ENCODE results near the gene CENPN. TPM values are rescaled to one million over a fixed set of nuclear protein-coding genes. Genes with fewer than 3 reads are reported as not detected.

The CENPN gene, protein sequence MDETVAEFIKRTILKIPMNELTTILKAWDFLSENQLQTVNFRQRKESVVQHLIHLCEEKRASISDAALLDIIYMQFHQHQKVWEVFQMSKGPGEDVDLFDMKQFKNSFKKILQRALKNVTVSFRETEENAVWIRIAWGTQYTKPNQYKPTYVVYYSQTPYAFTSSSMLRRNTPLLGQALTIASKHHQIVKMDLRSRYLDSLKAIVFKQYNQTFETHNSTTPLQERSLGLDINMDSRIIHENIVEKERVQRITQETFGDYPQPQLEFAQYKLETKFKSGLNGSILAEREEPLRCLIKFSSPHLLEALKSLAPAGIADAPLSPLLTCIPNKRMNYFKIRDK
- polyA plus RNA-seq (2013, experiment 1 of 4): 63.5 TPM
- polyA plus RNA-seq (2013, experiment 2 of 4): 65.1 TPM
- 51.9 TPM for polyA plus RNA-seq (2013, experiment 3 of 4)
- 52.6 TPM for polyA plus RNA-seq (2013, experiment 4 of 4)

DNA sequence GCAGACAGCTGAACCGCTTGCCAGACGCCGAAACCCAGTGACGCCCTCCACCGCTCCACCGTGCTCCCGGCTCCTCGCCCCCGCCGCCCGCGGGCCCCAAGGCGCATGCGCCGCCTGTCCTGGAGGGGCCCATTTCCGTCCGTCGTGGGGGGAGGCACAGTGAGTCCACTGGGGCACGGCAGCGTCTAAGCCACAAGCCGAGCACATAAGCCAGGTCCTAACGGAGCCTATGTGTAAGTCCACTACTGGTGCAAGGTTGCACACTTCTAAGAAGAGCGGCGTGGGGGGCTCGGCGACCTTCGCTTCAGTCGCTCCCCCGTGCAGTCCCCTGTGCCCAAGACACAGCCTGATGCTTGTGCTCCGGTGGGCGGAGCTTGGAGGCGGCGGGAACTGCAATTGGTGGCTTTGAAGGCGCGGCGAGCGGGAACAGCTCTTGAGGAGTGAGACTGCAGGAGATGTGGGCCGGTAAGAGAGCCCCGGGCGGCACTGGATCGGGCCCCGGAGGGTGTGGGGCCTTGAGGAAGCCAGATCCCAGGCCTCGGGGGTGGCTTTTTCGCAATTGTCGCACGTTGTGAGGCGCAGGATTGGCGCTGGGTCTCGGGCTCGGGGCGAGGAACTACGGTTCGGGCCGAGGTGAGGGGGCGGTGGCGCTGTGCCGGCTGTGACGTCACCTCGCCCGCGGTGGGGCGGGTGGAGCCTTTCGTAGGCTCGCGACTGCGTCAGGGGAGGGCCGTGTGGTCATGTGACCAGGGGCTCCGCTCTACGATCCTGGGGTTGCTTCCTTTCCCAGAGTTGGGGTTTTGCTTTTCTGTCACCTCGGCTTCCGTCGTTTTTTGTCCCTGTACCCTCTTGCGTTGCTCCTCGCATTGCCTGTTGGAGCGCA lies at the start of gene CENPN, which contains the start of gene CMC2:
CENPN (plus strand) TSS at position 402 of the 883 bp plus-strand sequence. CDS start 4,726 bp downstream, outside the sequence.
CMC2 (minus strand) TSS at position 73 of the 883 bp plus-strand sequence. CDS start 9,491 bp downstream, outside the sequence.
- H3K4me3 ChIP-seq (ENCODE audit: insufficient read depth, low read depth, low read length): peak within 1 kb of the TSS; percentile 96
- no peaks in the 10 kb centered on the region for H3K9me3 ChIP-seq (ENCODE audit: control insufficient read depth, low read length)
- H3K4me1 ChIP-seq (ENCODE audit: control insufficient read depth, insufficient read depth, low read length): peaks cover 4% of the 10 kb centered on the region
- no peaks in the 10 kb centered on the region for H3K27me3 ChIP-seq (ENCODE audit: control insufficient read depth, insufficient read depth, low read length, poor library complexity, severe bottlenecking)
- 0% methylated on average over 75 of the region's 75 CpGs for WGBS, 2 experiments
- H3K36me3 ChIP-seq (ENCODE audit: control insufficient read depth, insufficient read depth, low read length): no peaks in the 10 kb centered on the region
- H3K27ac ChIP-seq (ENCODE audit: insufficient read depth, low read depth, low read length, poor library complexity, severe bottlenecking): peak within 1 kb of the TSS; percentile 98

DNA sequence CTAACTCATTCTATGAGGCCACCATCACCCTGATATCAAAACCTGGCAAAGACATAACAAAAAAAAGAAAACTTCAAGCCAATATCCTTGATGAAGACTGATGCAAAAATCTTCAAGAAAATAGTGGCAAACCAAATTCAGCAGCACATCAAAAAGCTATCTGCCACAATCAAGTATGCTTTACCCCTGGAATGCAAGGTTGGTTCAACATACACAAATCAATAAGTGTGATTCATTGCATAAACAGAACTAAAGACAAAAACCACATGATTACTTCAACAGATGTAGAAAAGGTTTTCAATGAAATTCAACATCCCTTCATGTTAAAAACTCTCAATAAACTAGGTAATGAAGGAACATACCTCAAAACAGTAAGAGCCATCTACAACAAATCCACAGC lies 48.7 kb upstream of the CENPN start:
- H3K27ac ChIP-seq (ENCODE audit: insufficient read depth, low read depth, low read length, poor library complexity, severe bottlenecking): no peak overlapping the region
- no peaks in the 10 kb centered on the region for H3K36me3 ChIP-seq (ENCODE audit: control insufficient read depth, insufficient read depth, low read length)
- no peaks in the 10 kb centered on the region for H3K4me1 ChIP-seq (ENCODE audit: control insufficient read depth, insufficient read depth, low read length)
- no peak overlapping the region for H3K4me3 ChIP-seq (ENCODE audit: insufficient read depth, low read depth, low read length)
- no peaks in the 10 kb centered on the region for H3K27me3 ChIP-seq (ENCODE audit: control insufficient read depth, insufficient read depth, low read length, poor library complexity, severe bottlenecking)
- H3K9me3 ChIP-seq (ENCODE audit: control insufficient read depth, low read length): no peaks in the 10 kb centered on the region

DNA sequence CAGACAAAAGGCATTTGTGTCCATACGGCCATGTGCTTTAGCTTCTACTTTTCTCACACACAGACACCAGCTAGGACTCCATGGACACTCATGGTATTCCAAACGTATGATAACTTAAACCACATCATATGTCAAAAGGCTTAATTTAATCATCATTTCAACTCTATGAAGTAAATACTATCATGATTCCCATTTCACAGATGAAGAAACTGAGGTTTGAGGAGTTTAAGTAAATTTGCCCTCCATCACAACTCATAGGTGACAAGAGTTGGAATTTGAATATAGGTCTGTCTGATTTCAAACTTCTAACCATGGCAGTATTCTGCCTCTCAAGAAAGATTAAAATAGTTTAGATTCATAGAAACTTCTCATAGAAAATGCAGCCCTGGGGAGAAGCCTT lies 44.1 kb upstream of the CENPN start:
- H3K36me3 ChIP-seq (ENCODE audit: control insufficient read depth, insufficient read depth, low read length): no peaks in the 10 kb centered on the region
- H3K27ac ChIP-seq (ENCODE audit: insufficient read depth, low read depth, low read length, poor library complexity, severe bottlenecking): no peak overlapping the region
- no peaks in the 10 kb centered on the region for H3K4me1 ChIP-seq (ENCODE audit: control insufficient read depth, insufficient read depth, low read length)
- H3K4me3 ChIP-seq (ENCODE audit: insufficient read depth, low read depth, low read length): no peak overlapping the region
- no peaks in the 10 kb centered on the region for H3K9me3 ChIP-seq (ENCODE audit: control insufficient read depth, low read length)
- 90 to 91% methylated on average over 2 of the region's 2 CpGs for WGBS, 2 experiments
- no peaks in the 10 kb centered on the region for H3K27me3 ChIP-seq (ENCODE audit: control insufficient read depth, insufficient read depth, low read length, poor library complexity, severe bottlenecking)

DNA sequence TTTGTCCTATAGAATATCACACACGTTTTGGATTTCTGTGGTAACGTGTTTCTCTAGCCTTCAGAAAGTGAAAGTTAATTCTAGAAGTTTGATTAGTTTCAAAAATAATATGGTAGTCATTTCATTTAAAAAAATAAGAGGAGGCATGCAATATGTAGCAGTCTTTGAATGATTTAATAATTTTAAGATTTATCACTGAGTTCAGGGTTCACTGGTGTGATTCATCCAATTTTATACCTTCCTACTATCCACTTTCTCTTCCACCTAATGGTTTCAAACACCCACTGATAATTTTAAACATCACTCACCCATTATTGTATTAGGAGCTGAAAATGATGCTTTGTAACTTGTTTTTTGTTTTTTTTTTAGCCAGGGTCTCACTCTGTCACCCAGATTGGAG lies 42.7 kb upstream of the CENPN start:
- Histone ChIP-seq H3K27ac (ENCODE audit: insufficient read depth, low read depth, low read length, poor library complexity, severe bottlenecking) (no peak overlapping the region), H3K4me3 (ENCODE audit: insufficient read depth, low read depth, low read length) (no peak overlapping the region), H3K4me1 (ENCODE audit: control insufficient read depth, insufficient read depth, low read length) (no peaks in the 10 kb centered on the region), H3K27me3 (ENCODE audit: control insufficient read depth, insufficient read depth, low read length, poor library complexity, severe bottlenecking) (no peaks in the 10 kb centered on the region), H3K36me3 (ENCODE audit: control insufficient read depth, insufficient read depth, low read length) (no peaks in the 10 kb centered on the region), H3K9me3 (ENCODE audit: control insufficient read depth, low read length) (no peaks in the 10 kb centered on the region)
- 96% methylated on average over 2 of the region's 2 CpGs; no CpG with 5 or more reads in 1 of the 2 experiments for WGBS, 2 experiments

DNA sequence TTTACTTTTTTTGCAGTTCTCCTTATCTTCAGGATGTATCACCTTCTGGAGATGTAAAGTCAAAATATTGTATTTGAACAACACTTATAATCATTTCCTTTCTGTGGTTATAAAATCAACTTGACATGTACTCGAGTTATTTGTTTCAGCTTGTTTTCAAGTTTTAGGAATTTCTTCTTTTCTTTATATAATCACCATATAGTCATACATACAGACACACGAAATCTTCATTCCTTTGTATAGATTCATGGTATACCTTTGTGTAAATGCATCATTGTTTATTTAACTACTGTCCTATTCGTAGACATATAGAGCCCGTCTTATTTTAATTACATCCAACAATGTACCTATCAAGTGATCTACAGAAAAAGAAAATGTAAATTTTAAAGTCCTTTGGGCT lies 40.4 kb upstream of the CENPN start:
- H3K36me3 ChIP-seq (ENCODE audit: control insufficient read depth, insufficient read depth, low read length): no peaks in the 10 kb centered on the region
- H3K27me3 ChIP-seq (ENCODE audit: control insufficient read depth, insufficient read depth, low read length, poor library complexity, severe bottlenecking): no peaks in the 10 kb centered on the region
- H3K4me3 ChIP-seq (ENCODE audit: insufficient read depth, low read depth, low read length): no peak overlapping the region
- WGBS, 2 experiments: 85 to 92% methylated on average over 2 of the region's 4 CpGs
- H3K4me1 ChIP-seq (ENCODE audit: control insufficient read depth, insufficient read depth, low read length): no peaks in the 10 kb centered on the region
- H3K9me3 ChIP-seq (ENCODE audit: control insufficient read depth, low read length): no peaks in the 10 kb centered on the region
- H3K27ac ChIP-seq (ENCODE audit: insufficient read depth, low read depth, low read length, poor library complexity, severe bottlenecking): no peak overlapping the region

DNA sequence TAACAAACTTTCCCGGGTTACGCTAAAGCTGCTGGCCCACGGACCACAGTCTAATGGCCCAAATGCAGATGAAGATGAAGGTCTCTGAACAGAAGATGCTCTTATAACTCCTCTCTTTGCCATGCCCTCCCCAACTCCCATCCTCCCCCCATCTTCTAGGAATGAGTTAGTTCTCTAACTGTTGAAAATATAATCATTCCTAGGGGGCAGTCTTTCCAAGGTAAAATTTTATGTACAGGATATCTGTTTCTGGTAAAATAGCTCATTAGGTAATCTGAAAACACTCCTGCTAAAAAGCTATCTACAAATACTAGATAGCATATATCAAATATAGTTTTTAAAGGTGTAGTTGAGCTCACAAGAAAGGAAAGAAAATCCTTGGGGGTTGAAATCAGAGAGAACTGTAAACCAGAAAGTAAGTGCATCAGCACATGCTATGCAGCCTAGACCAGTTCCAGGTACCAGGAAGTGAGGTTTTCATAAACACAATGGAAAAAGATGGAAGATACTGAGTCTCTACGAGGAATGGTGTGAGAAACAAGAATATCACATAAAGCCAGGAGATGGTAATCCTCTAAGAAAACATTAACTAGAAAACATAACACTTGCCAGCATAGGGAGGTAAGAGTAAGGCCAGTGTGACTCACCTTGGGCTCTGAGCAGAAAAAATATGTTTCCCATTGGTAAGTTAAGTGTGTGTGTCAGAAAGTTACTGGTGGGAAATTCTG lies 38.5 kb upstream of the CENPN start:
- no peaks in the 10 kb centered on the region for H3K4me1 ChIP-seq (ENCODE audit: control insufficient read depth, insufficient read depth, low read length)
- H3K36me3 ChIP-seq (ENCODE audit: control insufficient read depth, insufficient read depth, low read length): no peaks in the 10 kb centered on the region
- WGBS, 2 experiments: 90 to 95% methylated on average over 4 of the region's 4 CpGs
- no peak overlapping the region for H3K27ac ChIP-seq (ENCODE audit: insufficient read depth, low read depth, low read length, poor library complexity, severe bottlenecking)
- no peaks in the 10 kb centered on the region for H3K27me3 ChIP-seq (ENCODE audit: control insufficient read depth, insufficient read depth, low read length, poor library complexity, severe bottlenecking)
- no peaks in the 10 kb centered on the region for H3K9me3 ChIP-seq (ENCODE audit: control insufficient read depth, low read length)
- no peak overlapping the region for H3K4me3 ChIP-seq (ENCODE audit: insufficient read depth, low read depth, low read length)

DNA sequence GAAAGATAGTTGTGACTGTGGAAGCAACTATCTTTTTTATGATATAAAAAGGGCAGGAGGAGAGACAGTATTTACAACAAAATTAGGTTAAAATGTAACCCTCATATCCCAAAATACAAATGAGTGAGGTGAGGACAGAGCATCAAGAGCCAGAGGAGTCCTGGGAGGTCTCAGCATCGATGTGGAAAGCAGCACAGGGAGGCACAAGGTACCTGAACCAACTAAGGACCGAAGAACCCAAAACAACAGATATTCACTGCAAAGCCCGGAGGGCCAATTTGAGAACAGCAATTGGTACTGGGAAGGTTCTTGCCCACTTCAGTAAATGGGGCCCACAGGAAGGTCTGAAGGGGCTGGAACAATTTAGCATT lies 37.9 kb upstream of the CENPN start:
- H3K4me1 ChIP-seq (ENCODE audit: control insufficient read depth, insufficient read depth, low read length): no peaks in the 10 kb centered on the region
- 88 to 94% methylated on average over 3 of the region's 3 CpGs for WGBS, 2 experiments
- H3K27me3 ChIP-seq (ENCODE audit: control insufficient read depth, insufficient read depth, low read length, poor library complexity, severe bottlenecking): no peaks in the 10 kb centered on the region
- H3K9me3 ChIP-seq (ENCODE audit: control insufficient read depth, low read length): no peaks in the 10 kb centered on the region
- no peak overlapping the region for H3K4me3 ChIP-seq (ENCODE audit: insufficient read depth, low read depth, low read length)
- H3K27ac ChIP-seq (ENCODE audit: insufficient read depth, low read depth, low read length, poor library complexity, severe bottlenecking): no peak overlapping the region
- H3K36me3 ChIP-seq (ENCODE audit: control insufficient read depth, insufficient read depth, low read length): no peaks in the 10 kb centered on the region

DNA sequence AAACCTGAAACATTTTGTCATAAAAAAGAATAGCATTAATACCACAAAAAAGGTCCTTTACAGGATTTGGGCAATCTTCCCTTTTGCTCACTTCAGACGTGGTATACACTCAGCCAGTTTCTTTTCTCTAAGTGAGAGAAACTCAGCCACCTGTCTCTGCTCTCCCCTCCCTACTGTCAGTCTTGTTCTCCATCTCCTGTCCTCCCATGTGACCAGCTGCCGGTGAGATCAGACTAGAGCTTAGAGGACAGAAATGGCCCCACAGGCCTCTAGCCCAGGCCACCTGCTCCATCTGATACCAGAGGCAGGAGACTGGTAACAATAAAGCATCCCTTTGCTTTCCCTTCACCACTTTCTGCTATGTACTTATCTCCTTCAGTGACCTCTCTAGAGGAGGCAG lies 35.2 kb upstream of the CENPN start:
- H3K4me1 ChIP-seq (ENCODE audit: control insufficient read depth, insufficient read depth, low read length): no peaks in the 10 kb centered on the region
- 80 to 84% methylated on average over 2 of the region's 2 CpGs for WGBS, 2 experiments
- no peak overlapping the region for H3K4me3 ChIP-seq (ENCODE audit: insufficient read depth, low read depth, low read length)
- H3K27me3 ChIP-seq (ENCODE audit: control insufficient read depth, insufficient read depth, low read length, poor library complexity, severe bottlenecking): no peaks in the 10 kb centered on the region
- peak overlapping the region; percentile 40 for H3K27ac ChIP-seq (ENCODE audit: insufficient read depth, low read depth, low read length, poor library complexity, severe bottlenecking)
- H3K9me3 ChIP-seq (ENCODE audit: control insufficient read depth, low read length): no peaks in the 10 kb centered on the region
- no peaks in the 10 kb centered on the region for H3K36me3 ChIP-seq (ENCODE audit: control insufficient read depth, insufficient read depth, low read length)

DNA sequence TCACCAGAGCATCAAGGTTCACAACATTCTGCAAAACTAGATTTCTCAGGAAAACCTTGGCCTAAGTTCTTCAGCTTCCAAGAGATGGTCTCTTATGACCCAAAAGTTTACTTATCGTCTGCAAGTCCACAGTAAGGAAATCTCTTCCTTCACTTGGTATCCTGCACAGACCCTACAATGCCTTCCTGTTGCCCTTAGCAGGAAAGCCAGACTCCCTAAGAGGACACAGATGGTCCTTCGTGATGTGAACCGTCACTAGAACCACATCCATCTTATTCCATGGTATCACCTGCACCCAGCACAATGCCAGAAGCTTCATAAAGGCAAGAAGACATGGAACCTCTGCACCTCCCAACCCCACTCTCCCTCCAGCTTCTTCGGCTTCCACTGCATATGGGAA lies 34.4 kb upstream of the CENPN start:
- H3K36me3 ChIP-seq (ENCODE audit: control insufficient read depth, insufficient read depth, low read length): no peaks in the 10 kb centered on the region
- H3K27ac ChIP-seq (ENCODE audit: insufficient read depth, low read depth, low read length, poor library complexity, severe bottlenecking): no peak overlapping the region
- H3K4me1 ChIP-seq (ENCODE audit: control insufficient read depth, insufficient read depth, low read length): no peaks in the 10 kb centered on the region
- no peak overlapping the region for H3K4me3 ChIP-seq (ENCODE audit: insufficient read depth, low read depth, low read length)
- 93% methylated on average over 4 of the region's 4 CpGs for WGBS, 2 experiments
- H3K9me3 ChIP-seq (ENCODE audit: control insufficient read depth, low read length): no peaks in the 10 kb centered on the region
- H3K27me3 ChIP-seq (ENCODE audit: control insufficient read depth, insufficient read depth, low read length, poor library complexity, severe bottlenecking): no peaks in the 10 kb centered on the region

DNA sequence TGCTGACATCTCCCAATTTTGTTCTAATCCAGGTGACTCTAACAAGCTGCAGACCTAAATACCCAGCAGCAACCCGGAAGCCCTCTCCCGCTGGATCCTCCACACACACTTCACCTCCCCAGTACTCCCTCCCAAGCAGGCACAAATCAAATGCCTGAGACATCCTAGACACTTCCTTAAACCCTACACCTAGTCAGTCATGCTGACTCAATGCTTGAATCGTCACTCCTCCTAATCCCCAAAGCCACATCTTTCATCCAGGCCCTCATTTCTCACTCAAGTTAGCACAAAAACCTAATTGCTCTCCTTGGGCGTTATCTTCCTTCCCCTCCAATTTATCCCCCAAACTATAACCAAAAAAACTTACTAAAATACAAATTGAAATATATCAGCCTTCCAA lies 33.0 kb upstream of the CENPN start:
- no peaks in the 10 kb centered on the region for H3K4me1 ChIP-seq (ENCODE audit: control insufficient read depth, insufficient read depth, low read length)
- H3K4me3 ChIP-seq (ENCODE audit: insufficient read depth, low read depth, low read length): no peak overlapping the region
- H3K27ac ChIP-seq (ENCODE audit: insufficient read depth, low read depth, low read length, poor library complexity, severe bottlenecking): no peak overlapping the region
- WGBS, 2 experiments: 90 to 94% methylated on average over 3 of the region's 4 CpGs
- H3K36me3 ChIP-seq (ENCODE audit: control insufficient read depth, insufficient read depth, low read length): no peaks in the 10 kb centered on the region
- no peaks in the 10 kb centered on the region for H3K27me3 ChIP-seq (ENCODE audit: control insufficient read depth, insufficient read depth, low read length, poor library complexity, severe bottlenecking)
- no peaks in the 10 kb centered on the region for H3K9me3 ChIP-seq (ENCODE audit: control insufficient read depth, low read length)

Measured in ectodermal cell (in vitro differentiated cells).